ENCODE results near the gene MEF2A.

The MEF2A gene

GRCh38 chr15:99696096-99696495 is 130.3 kb downstream of the MEF2A start:
- no peak for TF ChIP-seq CSRNP3 (CRISPR knock-in tag; IDR thresholded peaks at IDR 0.05)
- TF ChIP-seq BACH2 (CRISPR knock-in tag; IDR thresholded peaks at IDR 0.05; ENCODE audit: borderline replicate concordance): no peak
- TF ChIP-seq TCF4 (CRISPR knock-in tag; IDR thresholded peaks at IDR 0.05; ENCODE audit: borderline replicate concordance): no peak
- TF ChIP-seq GLIS3 (CRISPR knock-in tag; IDR thresholded peaks at IDR 0.05): no peak
- TF ChIP-seq ESRRG (CRISPR knock-in tag; IDR thresholded peaks at IDR 0.05): no peak
- TF ChIP-seq, protein P1, sequence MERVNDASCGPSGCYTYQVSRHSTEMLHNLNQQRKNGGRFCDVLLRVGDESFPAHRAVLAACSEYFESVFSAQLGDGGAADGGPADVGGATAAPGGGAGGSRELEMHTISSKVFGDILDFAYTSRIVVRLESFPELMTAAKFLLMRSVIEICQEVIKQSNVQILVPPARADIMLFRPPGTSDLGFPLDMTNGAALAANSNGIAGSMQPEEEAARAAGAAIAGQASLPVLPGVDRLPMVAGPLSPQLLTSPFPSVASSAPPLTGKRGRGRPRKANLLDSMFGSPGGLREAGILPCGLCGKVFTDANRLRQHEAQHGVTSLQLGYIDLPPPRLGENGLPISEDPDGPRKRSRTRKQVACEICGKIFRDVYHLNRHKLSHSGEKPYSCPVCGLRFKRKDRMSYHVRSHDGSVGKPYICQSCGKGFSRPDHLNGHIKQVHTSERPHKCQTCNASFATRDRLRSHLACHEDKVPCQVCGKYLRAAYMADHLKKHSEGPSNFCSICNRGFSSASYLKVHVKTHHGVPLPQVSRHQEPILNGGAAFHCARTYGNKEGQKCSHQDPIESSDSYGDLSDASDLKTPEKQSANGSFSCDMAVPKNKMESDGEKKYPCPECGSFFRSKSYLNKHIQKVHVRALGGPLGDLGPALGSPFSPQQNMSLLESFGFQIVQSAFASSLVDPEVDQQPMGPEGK (CRISPR knock-in tag; IDR thresholded peaks at IDR 0.05; ENCODE audit: borderline replicate concordance): no peak
- TF ChIP-seq PPARA (CRISPR knock-in tag; IDR thresholded peaks at IDR 0.05; ENCODE audit: borderline replicate concordance): no peak
- no peak for TF ChIP-seq ARNTL (CRISPR knock-in tag; IDR thresholded peaks at IDR 0.05; ENCODE audit: borderline replicate concordance, low read depth)
- TF ChIP-seq, protein P2, sequence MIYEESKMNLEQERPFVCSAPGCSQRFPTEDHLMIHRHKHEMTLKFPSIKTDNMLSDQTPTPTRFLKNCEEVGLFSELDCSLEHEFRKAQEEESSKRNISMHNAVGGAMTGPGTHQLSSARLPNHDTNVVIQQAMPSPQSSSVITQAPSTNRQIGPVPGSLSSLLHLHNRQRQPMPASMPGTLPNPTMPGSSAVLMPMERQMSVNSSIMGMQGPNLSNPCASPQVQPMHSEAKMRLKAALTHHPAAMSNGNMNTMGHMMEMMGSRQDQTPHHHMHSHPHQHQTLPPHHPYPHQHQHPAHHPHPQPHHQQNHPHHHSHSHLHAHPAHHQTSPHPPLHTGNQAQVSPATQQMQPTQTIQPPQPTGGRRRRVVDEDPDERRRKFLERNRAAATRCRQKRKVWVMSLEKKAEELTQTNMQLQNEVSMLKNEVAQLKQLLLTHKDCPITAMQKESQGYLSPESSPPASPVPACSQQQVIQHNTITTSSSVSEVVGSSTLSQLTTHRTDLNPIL (CRISPR knock-in tag; IDR thresholded peaks at IDR 0.05; ENCODE audit: low read depth): no peak
- TF ChIP-seq RARB (CRISPR knock-in tag; IDR thresholded peaks at IDR 0.05): no peak
- TF ChIP-seq ZFP30 (CRISPR knock-in tag; IDR thresholded peaks at IDR 0.05): no peak
- no peak for TF ChIP-seq CSDC2 (CRISPR knock-in tag; IDR thresholded peaks at IDR 0.05)
- no peak for TF ChIP-seq ZNF8 (CRISPR knock-in tag; IDR thresholded peaks at IDR 0.05)
- TF ChIP-seq ZNF70 (CRISPR knock-in tag; IDR thresholded peaks at IDR 0.05): no peak
- TF ChIP-seq ZNF565 (CRISPR knock-in tag; conservative IDR thresholded peaks at IDR 0.05; ENCODE audit: low read depth): no peak
- TF ChIP-seq ISL1 (CRISPR knock-in tag; IDR thresholded peaks at IDR 0.05): no peak
- TF ChIP-seq TOX (CRISPR knock-in tag; IDR thresholded peaks at IDR 0.05; ENCODE audit: borderline replicate concordance): no peak
- TF ChIP-seq POU6F1 (CRISPR knock-in tag; IDR thresholded peaks at IDR 0.05; ENCODE audit: borderline replicate concordance, low read depth): no peak
- no peak for TF ChIP-seq TSHZ2 (CRISPR knock-in tag; IDR thresholded peaks at IDR 0.05)
- TF ChIP-seq ZFP3 (CRISPR knock-in tag; IDR thresholded peaks at IDR 0.05): no peak
- ATAC-seq: no peak

GRCh38 chr15:99702895-99703602 is 137.3 kb downstream of the MEF2A start:
- no peak for ATAC-seq
- no peak for TF ChIP-seq ZNF565 (CRISPR knock-in tag; conservative IDR thresholded peaks at IDR 0.05; ENCODE audit: low read depth)
- no peak for TF ChIP-seq RARB (CRISPR knock-in tag; IDR thresholded peaks at IDR 0.05)
- no peak for TF ChIP-seq OSR1 (CRISPR knock-in tag; IDR thresholded peaks at IDR 0.05)
- TF ChIP-seq, protein P1 (CRISPR knock-in tag; IDR thresholded peaks at IDR 0.05; ENCODE audit: borderline replicate concordance): no peak
- TF ChIP-seq ZNF70 (CRISPR knock-in tag; IDR thresholded peaks at IDR 0.05): no peak
- no peak for TF ChIP-seq TSHZ2 (CRISPR knock-in tag; IDR thresholded peaks at IDR 0.05)
- no peak for TF ChIP-seq ZFP30 (CRISPR knock-in tag; IDR thresholded peaks at IDR 0.05)
- no peak for TF ChIP-seq CSRNP3 (CRISPR knock-in tag; IDR thresholded peaks at IDR 0.05)
- TF ChIP-seq ARNTL (CRISPR knock-in tag; IDR thresholded peaks at IDR 0.05; ENCODE audit: borderline replicate concordance, low read depth): no peak
